ENCODE results near the gene STAT4. TPM values are rescaled to one million over a fixed set of nuclear protein-coding genes. Genes with fewer than 3 reads are reported as not detected.

The STAT4 gene
- total RNA-seq, 1 donor from 2014 or later = 8.0 TPM

DNA sequence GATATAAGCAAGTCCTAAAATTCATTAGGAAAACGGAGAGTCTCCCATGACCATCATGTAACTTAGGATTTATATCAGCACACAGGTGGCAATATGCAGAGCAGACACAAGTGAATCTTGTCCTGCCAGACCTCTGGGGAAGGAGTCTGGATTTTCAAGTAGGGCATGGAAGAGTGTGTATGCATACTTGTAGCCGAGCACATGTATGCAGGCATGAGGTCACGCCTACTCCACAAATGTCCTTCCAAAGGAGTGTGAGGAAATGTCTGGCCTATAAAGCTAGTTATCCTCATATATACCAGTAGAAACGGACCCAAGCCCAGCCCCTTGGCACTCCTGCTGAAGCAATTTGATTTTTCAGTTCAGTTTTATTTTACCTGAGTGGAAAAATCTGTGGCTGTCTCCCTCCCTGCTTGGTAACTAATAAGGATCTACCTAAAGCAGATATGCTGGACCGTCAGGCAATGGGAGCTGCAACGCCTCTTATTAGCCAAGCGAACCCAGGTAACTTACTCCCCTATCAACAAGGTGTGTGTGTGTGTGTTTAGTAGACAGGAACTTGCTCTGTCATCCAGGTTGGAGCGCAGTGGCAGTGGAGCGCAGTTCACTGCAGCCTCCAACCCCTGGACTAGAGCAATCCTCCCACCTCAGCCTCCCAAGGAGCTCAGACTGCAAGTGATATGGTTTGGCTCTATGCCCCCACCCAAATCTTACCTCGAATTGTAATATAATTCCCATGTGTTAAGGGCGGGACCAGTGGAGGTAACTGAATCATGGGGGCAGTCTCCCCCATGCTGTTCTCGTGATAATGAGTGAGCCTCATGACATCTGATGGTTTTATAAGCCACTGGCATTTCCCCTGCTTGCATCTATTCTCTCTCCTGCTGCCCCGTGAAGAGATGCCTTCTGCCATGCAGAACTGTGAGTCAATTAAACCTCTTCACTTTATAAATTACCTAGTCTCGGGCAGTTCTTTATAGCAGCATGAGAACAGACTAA lies 139.6 kb downstream of the STAT4 start:
- no peak overlapping the region for H3K27ac ChIP-seq
- no peaks in the 10 kb centered on the region for H3K9me3 ChIP-seq
- ATAC-seq = no peak
- no peak for DNase-seq
- H3K27me3 ChIP-seq = no peaks in the 10 kb centered on the region
- TF ChIP-seq, protein P1, sequence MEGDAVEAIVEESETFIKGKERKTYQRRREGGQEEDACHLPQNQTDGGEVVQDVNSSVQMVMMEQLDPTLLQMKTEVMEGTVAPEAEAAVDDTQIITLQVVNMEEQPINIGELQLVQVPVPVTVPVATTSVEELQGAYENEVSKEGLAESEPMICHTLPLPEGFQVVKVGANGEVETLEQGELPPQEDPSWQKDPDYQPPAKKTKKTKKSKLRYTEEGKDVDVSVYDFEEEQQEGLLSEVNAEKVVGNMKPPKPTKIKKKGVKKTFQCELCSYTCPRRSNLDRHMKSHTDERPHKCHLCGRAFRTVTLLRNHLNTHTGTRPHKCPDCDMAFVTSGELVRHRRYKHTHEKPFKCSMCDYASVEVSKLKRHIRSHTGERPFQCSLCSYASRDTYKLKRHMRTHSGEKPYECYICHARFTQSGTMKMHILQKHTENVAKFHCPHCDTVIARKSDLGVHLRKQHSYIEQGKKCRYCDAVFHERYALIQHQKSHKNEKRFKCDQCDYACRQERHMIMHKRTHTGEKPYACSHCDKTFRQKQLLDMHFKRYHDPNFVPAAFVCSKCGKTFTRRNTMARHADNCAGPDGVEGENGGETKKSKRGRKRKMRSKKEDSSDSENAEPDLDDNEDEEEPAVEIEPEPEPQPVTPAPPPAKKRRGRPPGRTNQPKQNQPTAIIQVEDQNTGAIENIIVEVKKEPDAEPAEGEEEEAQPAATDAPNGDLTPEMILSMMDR (IDR thresholded peaks at IDR 0.05) = no peak
- H3K4me1 ChIP-seq = peaks cover 34% of the 10 kb centered on the region
- H3K36me3 ChIP-seq = peaks cover 41% of the 10 kb centered on the region
- no peak overlapping the region for H3K4me3 ChIP-seq
- intact Hi-C loops (cut with DNase I) = no loop called here

DNA sequence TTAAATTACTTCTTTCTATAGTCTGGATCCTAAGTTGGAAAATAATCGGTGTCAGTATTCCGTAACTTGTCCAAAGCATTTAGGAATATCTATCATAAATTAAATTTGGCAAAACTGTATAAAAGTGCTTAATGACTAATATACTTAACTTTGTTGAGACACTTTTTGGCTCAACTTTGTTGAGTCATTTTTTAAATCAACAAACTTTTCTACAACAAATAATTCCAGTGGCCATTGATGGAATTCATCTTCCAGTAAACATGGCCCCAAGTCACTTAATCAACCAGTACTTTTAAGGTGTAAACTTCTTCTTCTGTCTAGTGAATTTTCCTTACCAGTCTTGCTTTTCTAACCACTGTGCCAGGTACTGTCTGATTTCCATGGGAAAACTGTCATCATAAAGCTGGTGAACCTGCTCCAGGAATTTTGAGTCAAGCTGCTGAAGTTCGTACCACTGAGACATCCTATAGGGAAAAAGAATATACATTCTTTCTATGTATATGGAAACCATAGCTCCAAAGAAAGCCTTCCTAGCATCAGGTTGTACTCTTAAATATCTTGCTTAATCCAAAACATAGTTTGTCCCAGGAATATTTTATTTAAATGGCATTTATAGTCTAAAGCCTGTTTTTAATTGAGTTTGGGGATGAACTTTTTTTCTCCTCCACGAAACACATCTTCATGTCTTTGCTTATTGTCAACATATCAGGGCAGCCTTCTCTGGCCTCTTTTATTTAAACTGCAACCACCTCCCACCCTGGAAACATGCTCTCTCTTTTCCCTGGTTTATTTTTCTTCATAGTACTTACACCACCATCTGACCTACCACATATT lies 141.0 kb downstream of the STAT4 start:
- no peak overlapping the region for H3K27ac ChIP-seq
- no peak for DNase-seq
- TF ChIP-seq, protein P1 (IDR thresholded peaks at IDR 0.05) = no peak
- no peaks in the 10 kb centered on the region for H3K27me3 ChIP-seq
- H3K9me3 ChIP-seq = no peaks in the 10 kb centered on the region
- H3K36me3 ChIP-seq = peaks cover 55% of the 10 kb centered on the region
- ATAC-seq = no peak
- no peak overlapping the region for H3K4me3 ChIP-seq
- intact Hi-C loops (cut with DNase I) = no loop called here
- H3K4me1 ChIP-seq = peaks cover 34% of the 10 kb centered on the region

DNA sequence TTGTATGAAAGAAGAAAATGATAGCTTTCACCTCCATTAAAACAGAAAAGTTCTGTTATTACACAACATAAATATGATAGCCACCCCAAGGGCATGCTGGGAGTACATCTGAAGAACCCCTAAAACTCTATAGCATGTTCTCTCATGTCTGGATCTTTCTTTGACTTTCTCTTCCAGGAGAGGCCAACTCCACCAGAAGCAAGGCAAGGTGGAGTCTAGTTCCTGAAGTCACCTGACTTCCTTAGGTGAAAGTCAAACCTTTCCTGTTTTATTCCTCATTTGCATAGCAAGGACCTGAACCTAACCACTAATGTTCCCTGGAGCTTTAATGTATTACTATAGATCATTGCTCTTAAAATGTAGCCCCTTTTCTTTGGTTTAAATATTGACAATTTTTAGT lies 142.5 kb downstream of the STAT4 start:
- intact Hi-C loops (cut with DNase I) = no loop called here
- TF ChIP-seq, protein P1 (IDR thresholded peaks at IDR 0.05) = no peak
- no peak for DNase-seq
- Histone ChIP-seq H3K4me1 (peaks cover 34% of the 10 kb centered on the region), H3K27me3 (no peaks in the 10 kb centered on the region), H3K36me3 (peaks cover 70% of the 10 kb centered on the region), H3K9me3 (no peaks in the 10 kb centered on the region), H3K4me3 (no peak overlapping the region), H3K27ac (no peak overlapping the region)
- no peak for ATAC-seq

DNA sequence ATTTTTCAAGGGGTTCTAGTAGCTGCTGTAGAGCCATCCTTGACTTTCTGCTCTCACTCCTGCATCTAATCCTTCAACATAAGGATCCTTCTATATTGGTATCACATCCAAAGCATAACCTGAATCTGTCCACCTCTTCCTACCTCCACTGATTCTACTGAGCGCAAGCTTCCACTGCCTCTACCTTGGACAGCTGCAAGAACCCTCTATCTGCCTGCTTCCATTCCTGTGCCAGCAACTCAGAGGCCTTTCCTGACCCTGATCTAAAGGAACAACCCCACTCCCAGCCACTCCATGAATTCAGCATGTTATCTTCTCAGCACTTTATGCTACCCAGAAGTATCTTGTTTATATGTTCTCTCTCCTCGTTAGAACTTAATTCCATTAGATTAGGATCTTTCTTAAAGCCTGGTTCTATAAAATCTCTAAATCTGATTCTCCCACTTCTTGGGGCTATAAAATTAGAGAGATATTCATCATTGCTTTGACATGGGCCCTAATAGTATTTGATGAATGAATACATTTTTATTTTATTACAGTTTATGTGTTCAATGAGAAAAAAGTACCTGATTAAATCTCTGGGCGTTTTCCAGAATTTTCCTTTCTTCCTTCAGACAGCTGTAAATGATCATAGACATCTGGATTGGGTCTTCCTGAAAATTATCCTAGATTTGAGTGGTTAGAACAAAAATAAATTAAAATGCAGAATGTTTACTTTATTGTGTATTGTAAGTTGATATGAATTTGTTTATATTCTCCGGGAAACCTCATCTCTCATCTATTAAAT lies 143.6 kb downstream of the STAT4 start:
- intact Hi-C loops (cut with DNase I) = no loop called here
- peaks cover 81% of the 10 kb centered on the region for H3K36me3 ChIP-seq
- no peaks in the 10 kb centered on the region for H3K27me3 ChIP-seq
- no peak overlapping the region for H3K4me3 ChIP-seq
- TF ChIP-seq, protein P1 (IDR thresholded peaks at IDR 0.05) = no peak
- peaks cover 25% of the 10 kb centered on the region for H3K4me1 ChIP-seq
- ATAC-seq (no peak), DNase-seq (no peak)
- H3K27ac ChIP-seq = no peak overlapping the region
- H3K9me3 ChIP-seq = no peaks in the 10 kb centered on the region

DNA sequence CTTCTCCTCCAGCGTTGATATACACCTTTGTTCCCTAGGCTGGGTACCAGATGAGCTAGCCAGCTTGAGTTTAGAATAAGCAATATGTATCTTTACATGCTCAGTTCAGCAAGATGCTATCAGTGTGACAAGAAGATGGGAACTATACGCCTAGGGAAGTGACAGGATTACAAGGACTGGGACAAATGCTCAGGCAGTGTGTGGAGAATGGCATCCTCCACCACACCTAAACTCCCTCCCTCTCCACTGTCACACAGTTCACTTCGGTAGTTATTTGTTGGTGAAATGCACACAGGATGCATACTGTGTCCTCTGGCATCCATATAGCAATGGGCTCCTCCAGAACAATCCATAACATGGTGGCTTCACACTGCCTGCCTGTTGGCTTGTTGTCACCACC lies 144.5 kb downstream of the STAT4 start:
- ATAC-seq (no peak), DNase-seq (no peak)
- no peaks in the 10 kb centered on the region for H3K27me3 ChIP-seq
- TF ChIP-seq, protein P1 (IDR thresholded peaks at IDR 0.05) = no peak
- no peak overlapping the region for H3K4me3 ChIP-seq
- H3K27ac ChIP-seq = no peak overlapping the region
- H3K9me3 ChIP-seq = no peaks in the 10 kb centered on the region
- peaks cover 90% of the 10 kb centered on the region for H3K36me3 ChIP-seq
- peaks cover 16% of the 10 kb centered on the region for H3K4me1 ChIP-seq
- intact Hi-C loops (cut with DNase I) = no loop called here
